Measurements from ENCODE around the gene PIK3R5.
"Not testable (repeated sequence)": the region's sequence is repeated elsewhere in the genome, so short reads cannot be mapped to it uniquely, and the experiment has no call there.

PIK3R5 gene

DNA sequence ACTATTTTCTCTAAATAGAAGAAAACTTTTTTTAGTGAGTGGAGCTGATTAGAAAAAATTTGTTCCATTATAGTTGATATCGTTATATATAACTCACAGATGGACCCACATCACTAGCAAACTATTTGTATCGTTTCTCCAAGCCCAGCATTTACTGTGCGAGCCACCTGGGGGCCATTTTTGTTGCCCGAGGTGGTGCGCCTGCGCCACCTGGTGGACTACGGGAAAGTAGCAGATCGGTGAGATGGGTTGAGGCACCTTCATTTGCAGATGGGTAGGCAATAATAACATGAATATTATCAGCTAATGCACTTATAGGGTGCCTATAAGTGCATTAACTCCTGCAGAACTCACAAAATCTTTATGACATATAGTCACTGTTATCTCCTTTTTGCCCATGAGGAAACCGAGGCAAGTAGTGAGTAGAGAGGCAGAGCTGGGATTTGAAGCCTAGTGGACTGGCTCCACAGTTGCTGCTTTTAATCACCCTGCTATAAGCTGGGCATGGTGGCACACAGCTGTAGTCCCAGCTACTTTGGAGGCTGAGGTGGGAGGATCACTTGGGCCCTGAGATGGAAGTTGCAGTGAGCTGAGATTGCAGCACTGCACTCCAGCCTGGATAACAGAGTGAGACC, 32.6 kb upstream of the PIK3R5 start:
- ATAC-seq (ENCODE audit: low read depth), result peak; percentile 74
- H3K4me1 Mint-ChIP-seq, result peaks cover 14% of the 10 kb centered on the region
- H3K4me3 Mint-ChIP-seq, result no peak overlapping the region
- H3K9me3 Mint-ChIP-seq, result peaks cover 2% of the 10 kb centered on the region
- H3K27me3 Mint-ChIP-seq, result peaks cover 9% of the 10 kb centered on the region
- no peaks in the 10 kb centered on the region for H3K36me3 Mint-ChIP-seq
- peak; percentile 75 to 80 for DNase-seq (ENCODE audit: low spot score in 2 of 2)
- H3K27ac Mint-ChIP-seq, result no peak overlapping the region

DNA sequence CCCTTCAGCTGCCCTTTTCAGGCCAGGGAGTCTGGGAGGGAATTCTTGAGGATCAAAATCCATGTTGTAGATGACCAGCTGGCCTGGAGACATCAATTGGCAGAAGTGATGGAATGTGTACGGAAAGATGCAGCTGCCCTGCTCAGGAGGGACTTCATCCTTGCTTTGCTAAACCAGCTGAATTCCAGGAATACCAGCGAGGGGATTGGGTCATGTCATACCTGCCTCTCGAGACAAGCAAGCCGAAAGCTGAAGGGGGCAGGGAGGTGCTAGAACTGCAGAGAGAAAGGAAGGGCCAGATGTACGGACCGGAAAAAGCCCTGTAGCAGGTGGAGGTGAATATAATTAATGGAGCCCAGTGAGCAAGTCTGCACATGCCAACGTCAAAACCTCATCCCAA, 30.2 kb upstream of the PIK3R5 start:
- Mint-ChIP-seq H3K27me3 (no peaks in the 10 kb centered on the region), H3K9me3 (peaks cover 2% of the 10 kb centered on the region), H3K27ac (no peak overlapping the region), H3K36me3 (no peaks in the 10 kb centered on the region), H3K4me1 (peaks cover 4% of the 10 kb centered on the region), H3K4me3 (no peak overlapping the region)
- no peak for DNase-seq (ENCODE audit: low spot score in 2 of 2)
- ATAC-seq (ENCODE audit: low read depth), result no peak

DNA sequence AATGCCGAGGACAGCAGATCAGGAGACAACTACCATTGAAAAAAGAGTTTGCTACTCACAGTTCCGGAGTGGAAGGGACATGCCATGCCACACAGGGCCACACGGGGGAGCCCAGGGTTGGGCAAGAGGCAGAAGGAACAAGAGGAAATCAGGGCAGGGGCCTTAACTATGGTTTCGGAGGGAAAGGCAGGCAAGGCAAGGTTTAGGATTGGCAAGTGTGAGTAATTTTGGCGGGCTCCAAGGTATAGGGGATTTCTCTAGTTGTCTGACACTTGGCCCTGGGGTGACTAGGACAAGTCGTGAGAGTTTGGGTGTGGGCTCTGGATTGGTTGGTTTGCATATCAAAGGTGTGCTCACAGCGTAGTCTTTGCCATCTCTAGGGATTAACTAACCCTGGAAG, 28.8 kb upstream of the PIK3R5 start:
- Mint-ChIP-seq H3K27ac (no peak overlapping the region), H3K27me3 (no peaks in the 10 kb centered on the region), H3K4me1 (peaks cover 4% of the 10 kb centered on the region), H3K4me3 (no peak overlapping the region), H3K36me3 (no peaks in the 10 kb centered on the region), H3K9me3 (peaks cover 2% of the 10 kb centered on the region)
- no peak for DNase-seq (ENCODE audit: low spot score in 2 of 2)
- ATAC-seq (ENCODE audit: low read depth), result no peak

DNA sequence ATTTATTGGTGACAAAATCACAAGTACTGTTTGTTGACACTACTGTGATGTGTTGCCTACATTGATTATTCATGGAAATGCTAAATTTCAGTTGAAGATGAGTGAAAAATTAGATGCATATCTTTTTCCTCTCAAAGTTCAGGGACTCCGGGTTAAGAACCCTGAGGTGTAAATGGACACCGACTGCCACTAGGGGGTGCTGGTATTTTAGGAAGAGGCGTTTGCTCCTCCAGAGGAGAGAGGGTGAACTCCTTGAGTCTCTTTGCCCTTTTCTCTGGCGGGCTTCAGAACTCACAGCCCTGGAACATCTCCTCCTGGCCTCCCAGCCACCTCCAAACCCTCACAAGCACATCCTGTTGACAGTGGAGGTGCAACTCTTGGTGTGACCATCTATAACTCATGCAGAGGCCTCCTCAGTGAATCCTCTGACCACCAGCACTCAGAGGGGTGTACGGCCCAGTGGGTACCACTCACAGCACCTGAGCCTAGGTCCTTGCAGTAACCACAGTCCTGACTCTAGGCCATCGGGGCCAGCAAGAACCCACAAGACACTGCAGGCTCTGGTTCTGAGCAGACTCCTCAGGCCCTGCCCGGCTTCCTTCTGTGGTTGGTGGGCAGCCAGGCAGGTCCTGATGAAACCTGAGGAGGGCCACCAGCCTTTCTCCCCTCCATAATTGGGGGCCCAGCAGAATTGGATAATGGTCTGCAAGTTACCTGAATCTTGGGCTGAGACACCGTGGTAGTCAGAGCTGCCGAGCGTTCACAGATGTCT, 26.2 kb upstream of the PIK3R5 start:
- H3K27ac Mint-ChIP-seq, result no peak overlapping the region

DNA sequence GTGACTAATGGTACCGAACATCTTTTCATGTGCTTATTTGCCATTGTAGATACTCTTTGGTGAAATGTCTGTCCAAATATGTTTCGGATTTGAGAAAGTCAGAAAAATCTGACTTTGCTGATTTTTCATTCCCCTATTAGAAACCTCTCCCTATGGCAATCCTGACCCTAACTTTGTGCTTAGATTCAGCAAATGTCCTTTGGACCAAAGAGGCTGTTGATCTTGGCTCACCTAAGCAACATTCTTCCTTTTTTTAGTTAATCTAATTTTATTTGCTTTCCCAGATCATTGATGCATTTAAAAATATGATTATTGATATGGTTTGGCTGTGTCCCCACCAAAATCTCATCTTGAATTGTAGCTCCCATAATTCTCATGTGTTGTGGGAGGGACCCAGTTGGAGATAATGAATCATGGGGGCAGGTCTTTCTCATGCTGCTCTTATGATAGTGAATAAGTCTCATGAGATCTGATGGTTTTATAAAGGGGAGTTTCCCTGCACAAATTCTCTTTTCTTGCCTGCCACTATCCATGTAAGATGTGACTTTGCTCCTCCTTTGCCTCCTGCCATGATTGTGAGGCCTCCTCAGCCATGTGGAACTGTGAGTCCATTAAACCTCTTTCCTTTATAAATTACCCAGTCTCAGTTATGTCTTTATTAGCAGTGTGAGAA, 22.9 kb upstream of the PIK3R5 start:
- DNase-seq (ENCODE audit: low spot score in 2 of 2); H3K27ac Mint-ChIP-seq: not testable (repeated sequence)

More for the DNA sequence above, 26.2 kb upstream of the PIK3R5 start:
- H3K36me3 Mint-ChIP-seq, result no peaks in the 10 kb centered on the region
- peaks cover 2% of the 10 kb centered on the region for H3K27me3 Mint-ChIP-seq
- H3K4me1 Mint-ChIP-seq, result peaks cover 4% of the 10 kb centered on the region
- H3K4me3 Mint-ChIP-seq, result no peak overlapping the region
- peaks cover 4% of the 10 kb centered on the region for H3K9me3 Mint-ChIP-seq
- DNase-seq (ENCODE audit: low spot score in 2 of 2) (peak; percentile 49 to 51), ATAC-seq (ENCODE audit: low read depth) (peak; percentile 82)

DNA sequence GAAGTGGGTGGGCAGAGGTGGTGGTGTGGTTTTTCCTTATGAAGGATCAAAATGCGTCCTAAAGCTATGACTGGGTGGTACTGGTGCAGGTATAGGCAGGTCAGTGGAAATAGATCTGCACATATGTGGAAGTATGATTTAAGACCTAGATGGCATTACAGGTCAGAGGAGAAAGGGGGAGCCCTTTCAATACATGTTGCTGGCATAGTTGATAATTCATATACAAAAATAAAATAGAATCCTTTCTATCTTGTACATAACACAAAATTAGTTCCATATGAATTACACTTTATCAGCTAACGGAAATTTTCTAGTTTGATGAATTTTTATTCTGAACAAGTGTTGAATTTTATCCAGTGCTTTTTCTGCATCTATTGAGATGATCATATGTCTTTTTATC, 20.8 kb upstream of the PIK3R5 start:
- Mint-ChIP-seq H3K9me3 (peaks cover 5% of the 10 kb centered on the region), H3K4me1 (peaks cover 15% of the 10 kb centered on the region), H3K36me3 (peaks cover 2% of the 10 kb centered on the region), H3K4me3 (no peak overlapping the region), H3K27ac (peak overlapping the region; percentile 93), H3K27me3 (peaks cover 2% of the 10 kb centered on the region)
- DNase-seq (ENCODE audit: low spot score in 2 of 2) (no peak), ATAC-seq (ENCODE audit: low read depth) (peak; percentile 35)

More for the DNA sequence above, 22.9 kb upstream of the PIK3R5 start:
- H3K9me3 Mint-ChIP-seq; H3K27me3 Mint-ChIP-seq; ATAC-seq (ENCODE audit: low read depth); H3K4me3 Mint-ChIP-seq; H3K36me3 Mint-ChIP-seq: not testable (repeated sequence)
- H3K4me1 Mint-ChIP-seq, result peaks cover 15% of the 10 kb centered on the region

DNA sequence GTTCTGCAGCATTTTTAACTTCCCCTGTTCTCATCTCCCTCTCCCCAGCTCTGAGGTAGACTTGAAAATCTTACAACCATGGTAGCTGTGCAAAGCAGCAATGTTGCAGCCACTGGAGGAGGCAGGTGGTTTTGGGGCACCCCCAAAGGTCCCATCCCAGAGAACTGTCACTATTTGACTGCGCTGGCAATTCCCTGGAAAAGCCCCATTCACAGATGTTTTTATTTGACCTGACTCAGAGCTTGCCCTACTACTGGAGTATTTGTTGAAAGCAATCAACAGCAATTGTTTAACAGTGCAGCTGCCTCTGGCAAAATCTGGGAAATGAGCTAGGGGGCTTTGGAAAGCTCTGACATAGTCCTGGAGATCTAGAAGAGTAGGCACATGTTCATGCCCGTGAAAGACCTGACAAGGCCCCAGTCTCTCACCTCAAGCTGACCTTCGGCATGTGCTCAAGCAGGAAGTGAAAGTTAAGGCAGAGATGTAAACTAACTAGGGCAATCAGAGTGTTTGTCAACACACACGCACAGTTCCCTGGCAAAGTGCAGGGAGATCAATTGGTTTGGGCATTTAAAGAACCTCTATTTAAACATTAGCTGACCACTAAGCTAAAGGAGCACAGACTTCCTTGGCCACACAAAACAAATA, 19.7 kb upstream of the PIK3R5 start:
- peaks cover 5% of the 10 kb centered on the region for H3K9me3 Mint-ChIP-seq
- peaks cover 16% of the 10 kb centered on the region for H3K4me1 Mint-ChIP-seq
- ATAC-seq (ENCODE audit: low read depth) (peak; percentile 94), DNase-seq (ENCODE audit: low spot score in 2 of 2) (no peak)
- peaks cover 2% of the 10 kb centered on the region for H3K27me3 Mint-ChIP-seq
- peak overlapping the region; percentile 93 for H3K27ac Mint-ChIP-seq
- peaks cover 2% of the 10 kb centered on the region for H3K36me3 Mint-ChIP-seq
- H3K4me3 Mint-ChIP-seq, result peak overlapping the region; percentile 50

DNA sequence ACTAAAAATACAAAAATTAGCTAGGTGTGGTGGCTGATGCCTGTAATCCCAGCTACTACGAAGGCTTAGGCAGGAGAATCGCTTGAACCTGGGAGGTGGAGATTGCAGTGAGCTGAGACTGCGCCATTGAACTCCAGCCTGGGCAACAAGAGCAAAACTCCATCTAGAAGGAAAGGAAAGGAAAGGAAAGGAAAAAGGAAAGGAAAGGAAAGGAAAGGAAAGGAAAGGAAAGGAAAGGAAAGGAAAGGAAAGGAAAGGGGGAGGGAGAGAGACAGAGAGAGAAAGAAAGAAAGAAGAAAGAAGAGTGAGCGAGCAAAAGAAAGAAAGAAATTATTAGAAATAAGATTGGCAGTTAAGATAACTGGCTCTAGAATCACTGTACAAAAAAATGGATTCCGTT, 18.7 kb upstream of the PIK3R5 start:
- not testable (repeated sequence) for H3K36me3 Mint-ChIP-seq; H3K27ac Mint-ChIP-seq; ATAC-seq (ENCODE audit: low read depth); H3K27me3 Mint-ChIP-seq; DNase-seq (ENCODE audit: low spot score in 2 of 2); H3K9me3 Mint-ChIP-seq; H3K4me3 Mint-ChIP-seq
- peaks cover 18% of the 10 kb centered on the region for H3K4me1 Mint-ChIP-seq

DNA sequence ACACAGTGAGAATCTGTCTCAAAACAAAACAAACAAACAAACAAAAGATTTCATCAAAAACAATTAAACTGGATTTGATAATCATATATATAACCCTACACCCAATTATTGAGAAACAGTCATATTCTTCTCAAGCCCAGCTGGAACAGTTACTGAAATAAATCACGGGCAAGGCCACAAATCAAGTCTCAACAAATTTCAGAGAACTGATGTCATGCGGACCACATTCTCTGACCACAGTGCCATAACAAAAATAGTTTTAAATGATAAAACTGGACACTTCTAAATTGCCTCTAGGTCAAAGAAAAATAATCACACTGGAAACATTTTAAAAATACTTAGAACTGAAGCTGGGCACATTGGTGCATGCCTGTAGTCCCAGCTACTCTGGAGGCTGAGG, 15.9 kb upstream of the PIK3R5 start:
- Mint-ChIP-seq H3K4me3 (no peak overlapping the region), H3K27ac (no peak overlapping the region), H3K27me3 (no peaks in the 10 kb centered on the region), H3K4me1 (peaks cover 18% of the 10 kb centered on the region), H3K9me3 (peaks cover 3% of the 10 kb centered on the region), H3K36me3 (peaks cover 2% of the 10 kb centered on the region)
- no peak for ATAC-seq (ENCODE audit: low read depth)
- no peak for DNase-seq (ENCODE audit: low spot score in 2 of 2)

DNA sequence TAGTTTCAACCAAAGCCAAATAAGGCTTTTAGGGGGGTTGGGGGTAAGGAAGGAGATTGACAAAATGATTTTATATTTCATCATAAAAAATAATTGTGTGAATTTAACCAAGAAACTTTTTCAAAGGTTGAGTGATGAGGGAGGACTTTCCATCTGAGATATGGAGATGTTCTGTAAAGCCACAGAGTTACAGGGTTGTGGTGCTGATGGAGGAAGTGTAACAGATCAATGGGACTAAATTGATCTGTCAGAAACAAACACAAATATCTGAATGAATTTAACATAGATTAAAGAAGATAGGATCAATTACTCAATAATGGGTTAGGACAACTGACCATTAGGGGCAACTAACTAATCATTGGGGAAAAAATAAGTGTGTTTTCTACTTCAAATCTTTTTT, 14.2 kb upstream of the PIK3R5 start:
- DNase-seq (ENCODE audit: low spot score in 2 of 2) (no peak), ATAC-seq (ENCODE audit: low read depth) (peak; percentile 38)
- Mint-ChIP-seq H3K4me1 (peaks cover 6% of the 10 kb centered on the region), H3K27ac (no peak overlapping the region), H3K36me3 (peaks cover 2% of the 10 kb centered on the region), H3K9me3 (peaks cover 3% of the 10 kb centered on the region), H3K4me3 (peak overlapping the region; percentile 15), H3K27me3 (no peaks in the 10 kb centered on the region)

DNA sequence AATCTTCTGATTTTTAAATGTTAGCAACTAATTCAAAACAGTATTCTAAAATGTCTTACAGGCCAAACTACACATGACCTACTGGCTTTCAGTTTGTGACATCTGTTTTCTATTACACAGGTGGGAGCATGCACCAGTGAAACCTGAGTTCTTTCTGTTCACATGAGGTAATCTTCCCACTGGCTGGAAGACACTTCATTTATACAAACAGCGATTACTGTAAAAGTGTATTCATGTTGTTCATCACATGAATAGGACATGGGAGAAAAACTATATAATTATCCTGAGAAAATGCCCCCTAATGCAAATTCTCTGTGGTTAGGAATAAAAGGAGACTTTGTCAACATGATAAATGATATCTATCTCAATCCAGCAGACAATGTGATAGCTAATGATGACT, 11.1 kb upstream of the PIK3R5 start:
- no peak for ATAC-seq (ENCODE audit: low read depth)
- H3K9me3 Mint-ChIP-seq, result peaks cover 3% of the 10 kb centered on the region
- H3K4me3 Mint-ChIP-seq, result no peak overlapping the region
- DNase-seq (ENCODE audit: low spot score in 2 of 2), result no peak
- H3K36me3 Mint-ChIP-seq, result no peaks in the 10 kb centered on the region
- H3K4me1 Mint-ChIP-seq, result peaks cover 3% of the 10 kb centered on the region
- H3K27ac Mint-ChIP-seq, result no peak overlapping the region
- H3K27me3 Mint-ChIP-seq, result no peaks in the 10 kb centered on the region

DNA sequence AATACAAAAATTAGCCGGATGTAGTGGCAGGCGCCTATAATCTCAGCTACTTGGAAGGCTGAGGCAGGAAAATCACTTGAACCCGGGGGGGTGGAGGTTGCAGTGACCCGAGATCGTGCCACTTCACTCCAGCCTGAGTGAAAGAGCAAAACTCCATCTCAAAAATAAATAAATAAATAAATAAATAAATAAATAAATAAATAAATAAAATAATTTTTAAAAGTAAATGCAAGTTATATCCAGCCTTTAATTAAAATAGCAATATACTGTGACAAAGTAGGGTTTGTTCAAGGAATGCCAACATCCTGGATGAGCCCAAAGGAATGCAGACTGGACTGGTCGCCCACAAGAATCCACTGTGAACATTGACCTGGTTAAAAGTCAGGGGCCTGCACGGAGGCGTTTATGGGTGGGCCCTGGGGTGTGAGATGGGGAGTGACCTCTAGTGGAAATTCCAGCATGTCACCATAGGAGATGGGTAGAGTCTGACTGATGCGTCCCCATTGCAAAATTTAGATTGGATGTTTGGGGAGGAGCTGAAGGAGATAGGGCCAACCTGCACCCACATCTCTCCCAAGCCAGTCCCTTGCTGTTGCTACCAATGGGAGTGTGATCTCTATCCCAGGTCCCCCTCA, 9.7 kb upstream of the PIK3R5 start:
- peaks cover 2% of the 10 kb centered on the region for H3K4me1 Mint-ChIP-seq
- no peak for ATAC-seq (ENCODE audit: low read depth)
- peaks cover 6% of the 10 kb centered on the region for H3K9me3 Mint-ChIP-seq
- no peak overlapping the region for H3K4me3 Mint-ChIP-seq
- H3K36me3 Mint-ChIP-seq, result peaks cover 4% of the 10 kb centered on the region
- no peak for DNase-seq (ENCODE audit: low spot score in 2 of 2)
- no peak overlapping the region for H3K27ac Mint-ChIP-seq
- H3K27me3 Mint-ChIP-seq, result no peaks in the 10 kb centered on the region

DNA sequence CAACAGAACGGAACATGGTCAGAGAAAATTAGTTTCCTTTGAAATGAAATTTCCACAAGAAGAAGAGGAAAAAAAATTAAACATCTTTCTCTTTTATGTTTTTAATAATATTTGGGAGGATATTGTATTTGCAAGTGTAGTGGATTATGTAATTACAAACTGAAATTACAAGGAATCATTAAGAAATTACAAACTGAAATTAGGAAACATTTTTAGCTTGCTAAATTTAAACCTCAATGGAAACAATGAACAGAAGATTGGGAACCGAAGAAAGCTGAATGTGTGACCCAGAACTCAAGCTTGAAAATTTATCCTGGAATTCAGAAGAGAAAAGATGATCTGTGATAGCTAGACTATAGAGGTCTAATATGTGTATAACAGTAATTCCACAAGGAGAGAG, 4.4 kb upstream of the PIK3R5 start:
- H3K27me3 Mint-ChIP-seq, result no peaks in the 10 kb centered on the region
- H3K4me3 Mint-ChIP-seq, result no peak overlapping the region
- peaks cover 22% of the 10 kb centered on the region for H3K9me3 Mint-ChIP-seq
- DNase-seq (ENCODE audit: low spot score in 2 of 2), result no peak
- ATAC-seq (ENCODE audit: low read depth), result no peak
- H3K36me3 Mint-ChIP-seq, result peaks cover 22% of the 10 kb centered on the region
- H3K4me1 Mint-ChIP-seq, result peaks cover 18% of the 10 kb centered on the region
- H3K27ac Mint-ChIP-seq, result no peak overlapping the region
